Suprapubic skin (tissue), 3 donors: Measurements from ENCODE around the gene SSTR3.

ENCODE experiments used
- CTCF ChIP-seq, 2 donors: fragments of 200-600 bp in 1 of 2; fragments of 450-650 bp in 1 of 2; sonication (generic) in 1 of 2; IDR thresholded peaks; one replicate each; pipeline ENCODE4 v1.5.1; 2016 to 2019; ENCODE audit warnings: antibody characterized with exemption in 2 of 2, mild to moderate bottlenecking in 1 of 2, moderate library complexity in 1 of 2
- POLR2A ChIP-seq, 2 donors: fragments of 450-650 bp; IDR thresholded peaks; one replicate each; pipeline ENCODE4 v1.6.1; 2017; ENCODE audit warnings: antibody characterized with exemption in 2 of 2, mild to moderate bottlenecking in 2 of 2, moderate library complexity in 2 of 2

- TF ChIP-seq CTCF (IDR thresholded peaks at IDR 0.05) (no peak), POLR2A (IDR thresholded peaks at IDR 0.05) (no peak)
These were observed 33.2 kb downstream of the SSTR3 start for GRCh38 chr22:37179126-37179470.
